Upper lobe of right lung (tissue), 1 donor: ENCODE data around the gene HOXB8. TPM values are rescaled to one million over a fixed set of nuclear protein-coding genes. Genes with fewer than 3 reads are reported as not detected.

Source experiments
- ATAC-seq: fragments of 200-7000 bp; cut with Tn5 transposase; one replicate; pipeline ENCODE4 v1.9.1; 2020; ENCODE audit warnings: mild to moderate bottlenecking, moderate library complexity
- DNase-seq: peaks from one replicate; pipeline ENCODE4 v3.0.0-alpha.2; 2020
- H3K27ac ChIP-seq: fragments of 200-600 bp; one replicate; pipeline ENCODE4 v1.8.0; 2022
- H3K27me3 ChIP-seq: fragments of 200-600 bp; one replicate; pipeline ENCODE4 v1.8.0; 2022; ENCODE audit warnings: mild to moderate bottlenecking
- H3K36me3 ChIP-seq: fragments of 200-600 bp; one replicate; pipeline ENCODE4 v1.8.0; 2022
- H3K4me1 ChIP-seq: fragments of 200-600 bp; one replicate; pipeline ENCODE4 v1.8.0; 2022
- H3K4me3 ChIP-seq: fragments of 200-600 bp; one replicate; pipeline ENCODE4 v1.8.0; 2022; ENCODE audit warnings: mild to moderate bottlenecking
- H3K9me3 ChIP-seq: fragments of 200-600 bp; one replicate; pipeline ENCODE4 v1.8.0; 2022
- intact Hi-C: fragments of 100-400 bp; cut with DNase I; formaldehyde crosslinking; loops from one replicate; pipeline ENCODE4 v1.11.0; 2022
- total RNA-seq: library from RNA; stranded (reverse); fragmentation: NEBNext Ultra II Directional; extraction: Animal tissue kit (Norgen Biotek cat#: 25700); gene quantifications from one replicate; pipeline ENCODE4 v1.2.1, GENCODE V29; 2021
- TF ChIP-seq, protein P1 (sequence below): fragments of 200-600 bp; IDR thresholded peaks from one replicate; pipeline ENCODE4 v1.8.0; 2022; ENCODE audit warnings: antibody characterized with exemption
- donor health status: DM: no; HTN: yes; CAD: no; lungs with severe emphysema.

The HOXB8 gene
- total RNA-seq, 1 donor from 2014 or later, result 1.0 TPM

DNA sequence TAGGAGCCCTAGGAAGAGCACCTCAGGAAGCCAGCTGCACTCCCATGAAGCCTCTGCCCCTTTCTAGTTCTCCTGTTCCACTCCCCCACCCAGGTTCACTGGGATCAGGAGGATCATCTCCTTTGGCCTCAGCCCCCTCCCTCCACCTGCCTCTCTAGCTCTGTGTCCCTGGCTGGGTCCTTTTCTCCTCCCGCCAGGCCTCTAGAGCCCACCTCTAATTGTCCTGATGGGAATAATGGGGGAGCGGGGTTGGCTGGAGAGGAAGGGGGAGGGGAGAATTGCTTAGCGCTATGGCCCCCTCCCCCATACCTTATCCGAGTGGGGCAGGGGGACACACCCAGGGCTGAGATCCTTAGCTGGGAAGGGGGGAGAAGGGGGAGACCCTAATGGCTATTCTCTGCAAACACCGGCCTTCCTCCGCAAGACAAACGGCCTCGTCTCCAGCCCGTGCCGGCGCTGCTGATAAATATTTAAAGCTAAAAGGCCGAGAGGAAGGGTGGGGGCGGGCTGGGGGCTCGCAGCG lies 5.3 kb downstream of the HOXB8 start:
- Histone ChIP-seq H3K4me1 (peaks cover 29% of the 10 kb centered on the region), H3K27ac (no peak overlapping the region), H3K36me3 (no peaks in the 10 kb centered on the region), H3K27me3 (peaks cover 95% of the 10 kb centered on the region), H3K4me3 (peak overlapping the region; percentile 64), H3K9me3 (no peaks in the 10 kb centered on the region)
- TF ChIP-seq, protein P1, sequence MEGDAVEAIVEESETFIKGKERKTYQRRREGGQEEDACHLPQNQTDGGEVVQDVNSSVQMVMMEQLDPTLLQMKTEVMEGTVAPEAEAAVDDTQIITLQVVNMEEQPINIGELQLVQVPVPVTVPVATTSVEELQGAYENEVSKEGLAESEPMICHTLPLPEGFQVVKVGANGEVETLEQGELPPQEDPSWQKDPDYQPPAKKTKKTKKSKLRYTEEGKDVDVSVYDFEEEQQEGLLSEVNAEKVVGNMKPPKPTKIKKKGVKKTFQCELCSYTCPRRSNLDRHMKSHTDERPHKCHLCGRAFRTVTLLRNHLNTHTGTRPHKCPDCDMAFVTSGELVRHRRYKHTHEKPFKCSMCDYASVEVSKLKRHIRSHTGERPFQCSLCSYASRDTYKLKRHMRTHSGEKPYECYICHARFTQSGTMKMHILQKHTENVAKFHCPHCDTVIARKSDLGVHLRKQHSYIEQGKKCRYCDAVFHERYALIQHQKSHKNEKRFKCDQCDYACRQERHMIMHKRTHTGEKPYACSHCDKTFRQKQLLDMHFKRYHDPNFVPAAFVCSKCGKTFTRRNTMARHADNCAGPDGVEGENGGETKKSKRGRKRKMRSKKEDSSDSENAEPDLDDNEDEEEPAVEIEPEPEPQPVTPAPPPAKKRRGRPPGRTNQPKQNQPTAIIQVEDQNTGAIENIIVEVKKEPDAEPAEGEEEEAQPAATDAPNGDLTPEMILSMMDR, result no peak
- ATAC-seq, result no peak
- intact Hi-C loops, result loop anchor here (10.0 kb wide), 1 partner anchor 265 kb away; no protein-coding TSS in a partner anchor
- DNase-seq, result no peak

DNA sequence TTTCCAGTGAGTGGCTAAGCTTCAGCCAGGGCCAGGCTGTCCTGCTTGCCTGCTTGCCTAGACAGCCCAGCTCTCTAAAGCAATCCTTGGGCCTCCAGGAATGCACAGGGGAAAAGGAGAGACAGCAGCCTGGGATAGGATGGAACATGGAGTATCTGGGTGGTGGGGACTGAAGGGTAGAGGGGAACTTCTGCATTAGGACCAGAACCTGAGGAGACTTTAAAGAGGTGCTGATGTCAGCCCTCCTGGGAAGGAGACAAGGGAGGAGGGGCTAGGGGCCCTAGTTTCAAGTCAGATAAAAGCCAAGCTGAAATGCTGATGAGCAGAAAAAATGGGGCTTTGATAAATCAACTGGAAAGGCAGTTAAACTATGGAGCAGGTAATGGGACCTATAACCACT lies 6.1 kb downstream of the HOXB8 start:
- Histone ChIP-seq H3K4me3 (no peak overlapping the region), H3K36me3 (no peaks in the 10 kb centered on the region), H3K9me3 (no peaks in the 10 kb centered on the region), H3K4me1 (peaks cover 25% of the 10 kb centered on the region), H3K27ac (no peak overlapping the region), H3K27me3 (peaks cover 95% of the 10 kb centered on the region)
- ATAC-seq, result no peak
- no peak for DNase-seq
- TF ChIP-seq, protein P1, result no peak
- intact Hi-C loops, result no loop called here

DNA sequence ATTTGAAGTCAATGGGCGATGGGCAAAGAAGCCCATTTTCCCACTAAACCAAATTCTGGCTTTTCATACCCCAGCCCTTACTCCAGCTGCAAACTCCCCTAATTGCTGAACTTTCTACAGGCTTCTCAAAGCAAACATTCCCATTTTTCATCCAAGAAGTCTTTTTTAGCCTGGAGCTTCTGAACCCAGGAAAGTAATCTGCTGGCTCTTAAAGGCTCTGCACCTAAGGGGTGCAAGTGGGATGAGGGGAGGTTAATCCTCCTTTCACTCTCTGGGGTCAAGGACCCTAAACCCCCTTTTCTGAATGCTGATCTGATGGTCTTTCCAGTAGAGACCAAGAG lies 6.6 kb downstream of the HOXB8 start:
- Histone ChIP-seq H3K4me3 (no peak overlapping the region), H3K4me1 (peaks cover 25% of the 10 kb centered on the region), H3K27me3 (peaks cover 95% of the 10 kb centered on the region), H3K27ac (no peak overlapping the region), H3K9me3 (no peaks in the 10 kb centered on the region), H3K36me3 (no peaks in the 10 kb centered on the region)
- no peak for ATAC-seq
- intact Hi-C loops, result no loop called here
- TF ChIP-seq, protein P1, result no peak
- no peak for DNase-seq

DNA sequence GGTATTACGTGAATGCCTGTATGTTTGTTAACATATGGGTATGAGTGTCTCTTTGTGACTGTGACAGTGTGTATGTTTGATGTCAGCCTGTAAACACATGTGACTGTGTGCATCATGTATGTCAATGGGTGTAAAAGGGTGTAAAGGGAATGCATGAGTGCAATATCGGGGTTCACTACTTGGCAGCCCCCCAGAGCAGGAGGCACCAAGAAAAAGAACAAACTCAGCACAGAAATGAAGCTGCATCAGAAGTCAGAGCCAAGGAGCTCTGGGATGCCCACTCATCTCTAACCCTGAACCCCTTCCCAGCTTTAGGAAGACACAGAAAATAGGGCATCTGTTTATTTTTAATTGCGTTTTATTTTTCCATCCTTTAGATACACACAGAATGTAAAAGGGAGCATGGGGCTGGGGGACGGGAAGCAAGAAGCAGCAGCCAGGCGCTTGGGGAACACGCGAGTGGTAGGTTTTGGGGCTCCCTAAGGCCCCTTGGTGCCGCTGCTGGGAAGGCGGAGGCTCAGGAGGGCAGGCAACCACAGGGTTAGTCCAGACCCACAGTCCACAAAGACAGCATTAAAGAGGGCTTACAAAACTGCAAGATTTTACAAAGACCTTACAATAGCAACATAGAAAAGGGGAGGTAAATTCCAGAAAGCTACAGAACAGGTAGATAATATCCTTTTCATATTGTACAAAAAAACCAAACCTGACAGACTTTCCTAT lies 8.0 kb downstream of the HOXB8 start:
- H3K9me3 ChIP-seq, result no peaks in the 10 kb centered on the region
- ATAC-seq (no peak), DNase-seq (no peak)
- TF ChIP-seq, protein P1, result no peak
- H3K27ac ChIP-seq, result no peak overlapping the region
- intact Hi-C loops, result no loop called here
- peaks cover 99% of the 10 kb centered on the region for H3K27me3 ChIP-seq
- peaks cover 25% of the 10 kb centered on the region for H3K4me1 ChIP-seq
- H3K36me3 ChIP-seq, result no peaks in the 10 kb centered on the region
- H3K4me3 ChIP-seq, result no peak overlapping the region

DNA sequence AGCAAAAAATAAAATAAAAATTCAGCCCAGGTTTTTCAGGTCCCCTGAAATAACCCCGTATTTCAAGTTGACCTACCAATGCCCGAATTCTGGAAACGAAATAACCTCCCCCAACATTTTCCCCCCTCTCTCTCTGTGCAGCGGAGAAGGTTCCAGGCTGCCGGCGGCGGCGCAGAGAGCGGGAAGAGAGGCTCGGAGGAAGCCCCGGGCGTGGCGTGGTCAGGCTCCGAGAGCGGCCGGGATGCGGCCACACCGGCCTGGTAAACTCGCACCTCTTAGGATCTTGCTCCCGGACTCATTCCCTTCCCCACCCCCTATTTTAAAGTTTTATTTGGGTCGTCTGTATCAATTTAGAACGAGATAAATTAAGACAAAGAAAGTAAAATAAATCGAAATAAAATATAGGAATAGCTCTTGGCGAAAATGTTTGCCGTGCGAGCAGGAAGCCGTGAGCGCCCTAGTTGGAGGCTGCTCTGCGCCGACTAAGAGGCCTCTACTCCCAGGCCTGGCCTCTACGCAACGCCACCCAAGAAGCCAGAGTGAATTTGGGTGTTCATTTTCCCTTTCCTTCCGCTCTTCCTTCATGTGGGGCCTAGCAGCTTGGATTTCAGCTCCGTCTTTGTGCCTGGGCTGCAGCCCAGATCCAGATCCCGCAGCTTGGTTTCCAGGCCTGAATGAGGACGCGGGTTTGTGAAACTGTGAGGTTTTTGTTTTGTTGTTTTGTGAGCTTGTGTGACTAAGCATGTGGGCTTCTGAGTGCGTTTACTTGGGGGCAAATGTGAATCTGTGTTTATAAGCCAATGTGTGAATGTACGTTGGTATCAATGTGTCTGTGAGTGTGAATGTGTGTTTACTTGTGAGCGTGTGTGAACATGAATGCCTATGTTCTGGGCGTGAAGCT lies 8.9 kb downstream of the HOXB8 start:
- intact Hi-C loops, result no loop called here
- DNase-seq (no peak), ATAC-seq (no peak)
- Histone ChIP-seq H3K27me3 (peaks cover 99% of the 10 kb centered on the region), H3K4me1 (peaks cover 19% of the 10 kb centered on the region), H3K27ac (no peak overlapping the region), H3K9me3 (no peaks in the 10 kb centered on the region), H3K4me3 (no peak overlapping the region), H3K36me3 (no peaks in the 10 kb centered on the region)
- TF ChIP-seq, protein P1, result no peak
